ENCODE data around the gene RAB3IP.

GRCh38 chr12:69726922-69727321, 11.7 kb upstream of the RAB3IP start:
- no peak for TF ChIP-seq CTCF (IDR thresholded peaks at IDR 0.05)
- TF ChIP-seq POLR2A (IDR thresholded peaks at IDR 0.05), result no peak
